ENCODE results near the gene MAZ. TPM values are rescaled to one million over a fixed set of nuclear protein-coding genes. Genes with fewer than 3 reads are reported as not detected.
"Not testable (repeated sequence)": the region's sequence is repeated elsewhere in the genome, so short reads cannot be mapped to it uniquely, and the experiment has no call there.

Gene MAZ
- total and polyA plus RNA-seq, 2 donors from 2014 or later: 85.5 to 137 TPM

DNA sequence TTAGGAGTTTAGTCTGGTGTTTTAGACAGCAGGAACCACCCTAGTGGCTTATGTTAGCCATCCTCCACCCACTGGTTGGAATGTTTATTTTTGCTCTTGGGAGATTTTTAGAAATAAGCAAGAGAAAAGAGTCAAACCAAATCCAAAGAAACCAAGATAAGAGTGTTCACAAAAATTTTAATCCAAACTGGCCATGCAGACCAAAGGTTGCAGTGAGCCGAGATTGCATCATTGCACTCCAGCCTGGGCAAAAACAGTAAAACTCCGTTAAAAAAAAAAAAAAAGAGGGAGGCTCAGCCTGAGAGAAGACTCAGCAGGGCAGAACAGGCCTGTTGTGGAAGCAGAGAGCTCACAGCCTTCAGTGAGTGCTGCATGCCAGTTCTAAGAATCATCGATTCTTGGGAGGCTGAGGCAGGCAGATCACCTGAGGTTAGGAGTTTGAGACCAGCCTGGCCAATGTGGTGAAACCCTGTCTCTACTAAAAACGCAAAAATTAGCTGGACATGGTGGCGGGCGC, 48.3 kb upstream of the MAZ start:
- no peaks in the 10 kb centered on the region for H3K36me3 ChIP-seq (ENCODE audit: control insufficient read depth in 2 of 3, insufficient read depth in 3 of 3, low read length in 3 of 3)
- no peak overlapping the region for H3K27ac ChIP-seq (ENCODE audit: low read depth in 2 of 2, low read length in 2 of 2)
- intact Hi-C loops (cut with DNase I): no loop called here
- H3K9me3 ChIP-seq (ENCODE audit: control insufficient read depth in 2 of 3, insufficient read depth in 1 of 3, low read length in 3 of 3): no peaks in the 10 kb centered on the region
- FAIRE-seq (no peak), DNase-seq (peak in 2 of 5 donors; percentile 32 to 40)
- no peak overlapping the region for H3K4me3 ChIP-seq (ENCODE audit: low read length in 3 of 3)
- TF ChIP-seq, protein P1, sequence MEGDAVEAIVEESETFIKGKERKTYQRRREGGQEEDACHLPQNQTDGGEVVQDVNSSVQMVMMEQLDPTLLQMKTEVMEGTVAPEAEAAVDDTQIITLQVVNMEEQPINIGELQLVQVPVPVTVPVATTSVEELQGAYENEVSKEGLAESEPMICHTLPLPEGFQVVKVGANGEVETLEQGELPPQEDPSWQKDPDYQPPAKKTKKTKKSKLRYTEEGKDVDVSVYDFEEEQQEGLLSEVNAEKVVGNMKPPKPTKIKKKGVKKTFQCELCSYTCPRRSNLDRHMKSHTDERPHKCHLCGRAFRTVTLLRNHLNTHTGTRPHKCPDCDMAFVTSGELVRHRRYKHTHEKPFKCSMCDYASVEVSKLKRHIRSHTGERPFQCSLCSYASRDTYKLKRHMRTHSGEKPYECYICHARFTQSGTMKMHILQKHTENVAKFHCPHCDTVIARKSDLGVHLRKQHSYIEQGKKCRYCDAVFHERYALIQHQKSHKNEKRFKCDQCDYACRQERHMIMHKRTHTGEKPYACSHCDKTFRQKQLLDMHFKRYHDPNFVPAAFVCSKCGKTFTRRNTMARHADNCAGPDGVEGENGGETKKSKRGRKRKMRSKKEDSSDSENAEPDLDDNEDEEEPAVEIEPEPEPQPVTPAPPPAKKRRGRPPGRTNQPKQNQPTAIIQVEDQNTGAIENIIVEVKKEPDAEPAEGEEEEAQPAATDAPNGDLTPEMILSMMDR (IDR thresholded peaks at IDR 0.05; ENCODE audit: borderline replicate concordance, extremely low read depth, insufficient read depth): no peak
- H3K4me1 ChIP-seq (ENCODE audit: control insufficient read depth in 2 of 3, insufficient read depth in 2 of 3, low read depth in 1 of 3, low read length in 3 of 3): peaks cover 0 to 2% (median 0%) of the 10 kb centered on the region in 3 donors
- no peak overlapping the region for H3K9ac ChIP-seq (ENCODE audit: low read length in 3 of 3)
- H3K27me3 ChIP-seq (ENCODE audit: control insufficient read depth, insufficient read depth, low read length): no peaks in the 10 kb centered on the region

DNA sequence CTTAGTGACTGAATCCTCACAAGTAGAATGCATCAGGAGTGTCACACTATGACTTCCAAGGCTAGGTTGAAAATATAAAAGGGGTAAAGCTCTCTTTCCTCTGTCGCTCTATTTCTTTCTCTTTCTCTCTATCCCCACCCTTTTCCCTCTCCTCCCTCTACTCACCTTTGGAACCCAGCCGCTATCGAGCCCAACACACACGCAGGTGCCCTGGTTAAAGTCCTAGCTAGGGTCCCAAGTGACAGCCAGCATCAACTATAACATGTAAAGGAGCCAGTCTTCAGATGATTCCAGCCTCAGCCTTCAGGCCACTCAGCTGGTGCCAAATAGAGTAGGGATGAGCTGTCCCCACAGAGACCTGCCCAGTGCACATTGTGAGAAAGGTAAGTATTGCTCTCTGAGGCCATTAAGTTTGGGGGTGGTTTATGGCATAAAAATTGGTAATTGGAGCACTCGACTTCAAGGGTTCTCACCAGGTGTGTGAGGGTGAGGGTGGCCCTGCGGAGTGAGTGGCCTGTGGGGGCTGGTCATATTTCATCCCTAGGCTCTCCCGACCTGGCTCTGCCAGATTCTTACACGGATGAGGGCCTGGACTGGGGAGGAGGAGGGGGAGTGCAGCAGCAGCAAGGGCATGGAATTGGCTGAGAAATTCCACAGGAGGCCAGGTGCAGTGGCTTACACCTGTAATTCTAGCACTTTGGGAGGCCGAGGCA, 45.6 kb upstream of the MAZ start:
- Histone ChIP-seq H3K4me1 (ENCODE audit: control insufficient read depth in 2 of 3, insufficient read depth in 2 of 3, low read depth in 1 of 3, low read length in 3 of 3) (peaks cover 0 to 2% (median 0%) of the 10 kb centered on the region in 3 donors), H3K27me3 (ENCODE audit: control insufficient read depth, insufficient read depth, low read length) (no peaks in the 10 kb centered on the region), H3K36me3 (ENCODE audit: control insufficient read depth in 2 of 3, insufficient read depth in 3 of 3, low read length in 3 of 3) (no peaks in the 10 kb centered on the region), H3K27ac (ENCODE audit: low read depth in 2 of 2, low read length in 2 of 2) (no peak overlapping the region), H3K4me3 (ENCODE audit: low read length in 3 of 3) (no peak overlapping the region), H3K9me3 (ENCODE audit: control insufficient read depth in 2 of 3, insufficient read depth in 1 of 3, low read length in 3 of 3) (no peaks in the 10 kb centered on the region), H3K9ac (ENCODE audit: low read length in 3 of 3) (no peak overlapping the region)
- TF ChIP-seq, protein P1 (IDR thresholded peaks at IDR 0.05; ENCODE audit: borderline replicate concordance, extremely low read depth, insufficient read depth): no peak
- no peak for FAIRE-seq
- intact Hi-C loops (cut with DNase I): no loop called here
- peak in 4 of 5 donors; percentile 63 to 72 (median 68) for DNase-seq

DNA sequence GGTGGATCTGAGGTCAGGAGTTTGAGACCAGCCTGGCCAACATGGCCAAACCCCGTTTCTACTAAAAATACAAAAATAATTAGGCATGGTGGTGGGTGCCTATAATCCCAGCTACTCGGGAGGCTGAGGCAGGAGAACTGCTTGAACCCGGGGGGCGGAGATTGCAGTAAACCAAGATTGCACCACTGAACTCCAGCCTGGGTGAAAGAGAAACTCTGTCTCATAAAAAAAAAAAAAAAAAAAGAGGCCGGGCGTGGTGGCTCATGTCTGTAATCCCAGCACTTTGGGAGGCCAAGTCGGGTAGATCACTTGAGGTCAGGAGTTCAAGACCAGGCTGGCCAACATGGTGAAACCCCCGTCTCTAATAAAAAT, 45.1 kb upstream of the MAZ start:
- intact Hi-C loops (cut with DNase I); H3K4me1 ChIP-seq (ENCODE audit: control insufficient read depth in 2 of 3, insufficient read depth in 2 of 3, low read depth in 1 of 3, low read length in 3 of 3); H3K9me3 ChIP-seq (ENCODE audit: control insufficient read depth in 2 of 3, insufficient read depth in 1 of 3, low read length in 3 of 3); DNase-seq; H3K27ac ChIP-seq (ENCODE audit: low read depth in 2 of 2, low read length in 2 of 2); FAIRE-seq; H3K27me3 ChIP-seq (ENCODE audit: control insufficient read depth, insufficient read depth, low read length); H3K36me3 ChIP-seq (ENCODE audit: control insufficient read depth in 2 of 3, insufficient read depth in 3 of 3, low read length in 3 of 3); H3K4me3 ChIP-seq (ENCODE audit: low read length in 3 of 3); H3K9ac ChIP-seq (ENCODE audit: low read length in 3 of 3): not testable (repeated sequence)

DNA sequence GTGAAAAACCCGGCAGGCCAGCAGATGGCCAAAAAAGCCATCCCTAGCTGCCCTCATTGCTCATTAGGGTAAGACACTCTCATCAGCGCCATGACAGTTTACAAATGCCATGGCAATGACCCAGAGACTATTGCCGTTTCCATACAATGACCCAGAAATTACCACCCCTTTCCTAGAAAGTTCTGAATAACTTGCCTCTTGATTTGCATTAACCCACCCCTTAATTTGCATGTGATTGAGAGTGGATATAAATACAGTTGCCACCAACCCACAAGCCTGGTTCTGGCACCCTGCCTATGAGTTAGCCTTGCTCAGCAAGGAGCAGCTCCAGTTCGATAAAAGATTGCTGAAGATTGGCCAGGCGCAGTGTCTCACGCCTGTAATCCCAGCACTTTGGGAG, 44.4 kb upstream of the MAZ start:
- no peak overlapping the region for H3K27ac ChIP-seq (ENCODE audit: low read depth in 2 of 2, low read length in 2 of 2)
- intact Hi-C loops (cut with DNase I): no loop called here
- FAIRE-seq: no peak
- peaks cover 0 to 2% (median 0%) of the 10 kb centered on the region in 3 donors for H3K4me1 ChIP-seq (ENCODE audit: control insufficient read depth in 2 of 3, insufficient read depth in 2 of 3, low read depth in 1 of 3, low read length in 3 of 3)
- H3K9ac ChIP-seq (ENCODE audit: low read length in 3 of 3): no peak overlapping the region
- H3K36me3 ChIP-seq (ENCODE audit: control insufficient read depth in 2 of 3, insufficient read depth in 3 of 3, low read length in 3 of 3): no peaks in the 10 kb centered on the region
- H3K9me3 ChIP-seq (ENCODE audit: control insufficient read depth in 2 of 3, insufficient read depth in 1 of 3, low read length in 3 of 3): no peaks in the 10 kb centered on the region
- H3K27me3 ChIP-seq (ENCODE audit: control insufficient read depth, insufficient read depth, low read length): no peaks in the 10 kb centered on the region
- no peak overlapping the region for H3K4me3 ChIP-seq (ENCODE audit: low read length in 3 of 3)
- TF ChIP-seq, protein P1 (IDR thresholded peaks at IDR 0.05; ENCODE audit: borderline replicate concordance, extremely low read depth, insufficient read depth): no peak
- no peak for DNase-seq

Measured in kidney (tissue), 14 donors.